ENCODE results near the gene CALCB.
"Not testable (repeated sequence)": the region's sequence is repeated elsewhere in the genome, so short reads cannot be mapped to it uniquely, and the experiment has no call there.

Gene CALCB, protein sequence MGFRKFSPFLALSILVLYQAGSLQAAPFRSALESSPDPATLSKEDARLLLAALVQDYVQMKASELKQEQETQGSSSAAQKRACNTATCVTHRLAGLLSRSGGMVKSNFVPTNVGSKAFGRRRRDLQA

DNA sequence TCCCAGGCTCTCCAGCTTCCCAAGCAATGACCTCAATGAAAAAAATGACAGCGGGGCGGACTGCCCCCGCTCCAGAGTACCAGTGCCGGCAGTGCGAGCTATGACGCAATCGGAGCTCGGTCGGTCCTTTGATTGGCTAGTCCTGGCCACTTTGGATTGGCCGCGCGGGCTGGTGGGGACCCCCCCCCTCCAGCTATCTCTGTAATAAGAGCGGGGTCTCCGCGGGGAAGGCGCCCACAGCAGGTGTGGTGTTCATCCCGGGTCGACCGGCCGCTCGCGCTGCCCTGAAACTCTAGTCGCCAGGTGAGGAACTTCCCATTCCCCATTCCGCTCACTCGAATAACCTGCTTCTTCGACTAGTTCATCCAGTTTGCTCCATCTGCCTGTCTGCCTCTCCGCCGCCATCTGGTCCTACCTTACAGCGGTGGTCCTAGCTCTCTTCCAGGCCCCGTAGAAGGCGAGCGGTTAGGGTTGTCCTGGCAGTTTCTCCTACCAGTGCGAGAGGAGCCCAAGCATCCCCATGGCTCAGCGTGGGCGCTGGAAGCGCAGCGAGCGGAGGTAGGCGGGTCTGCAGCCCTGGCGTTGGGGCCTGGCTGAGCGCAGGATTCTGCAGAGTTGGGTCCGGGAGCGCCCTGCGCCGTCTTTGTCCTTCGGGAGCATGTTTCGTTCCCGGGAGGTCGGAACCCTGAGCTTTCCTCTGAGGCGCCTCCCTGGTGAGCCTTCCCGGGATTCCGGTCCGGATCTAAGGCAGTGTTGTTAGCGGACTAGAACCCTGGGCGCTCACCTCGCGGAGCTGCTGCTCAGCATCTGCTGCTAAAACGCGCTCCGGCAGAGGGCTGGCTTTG is at the start of gene CALCB:
Gene CALCB (plus strand): TSS at position 233 of the 845 bp plus-strand sequence. CDS start 1,126 bp downstream, outside the sequence.
- DNase-seq = no peak

DNA sequence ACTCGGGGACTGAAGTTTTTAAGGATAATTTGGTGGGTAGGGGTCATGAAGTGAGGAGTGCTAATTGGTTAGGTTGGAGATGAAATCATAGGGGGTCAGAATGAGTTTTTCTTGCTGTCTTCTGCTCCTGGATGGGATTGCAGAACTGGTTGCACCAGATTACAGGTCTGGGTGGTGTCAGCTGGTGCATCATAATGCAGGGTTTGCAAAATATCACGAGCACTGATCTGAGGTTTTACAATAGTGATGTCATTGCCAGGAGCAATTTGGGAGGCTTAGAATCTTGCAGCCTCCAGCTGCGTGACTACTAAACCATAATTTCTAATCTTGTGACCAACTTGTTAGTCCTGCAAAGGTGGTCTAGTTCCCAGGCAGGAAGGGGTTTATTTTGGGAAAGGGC is 46.4 kb upstream of the CALCB start:
- DNase-seq = no peak

DNA sequence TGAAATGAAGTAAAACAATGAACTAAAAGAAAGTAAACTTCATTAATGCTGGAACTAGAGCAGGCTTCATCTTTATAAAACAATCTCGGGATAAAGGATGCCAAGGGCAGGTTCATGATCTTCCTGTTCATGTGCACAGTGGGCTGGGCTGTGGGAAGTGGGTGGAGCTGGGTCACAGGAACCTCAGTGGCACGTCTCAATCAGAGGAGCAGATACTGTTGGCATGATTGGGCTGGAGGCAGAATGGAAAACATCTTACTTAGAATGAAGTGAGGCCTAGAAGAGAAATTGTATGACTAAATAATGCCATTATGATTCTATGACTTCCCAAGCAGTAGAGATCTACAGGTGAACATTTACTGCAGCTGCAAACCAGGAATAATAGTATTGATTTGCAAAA is 45.4 kb upstream of the CALCB start:
- no peak for DNase-seq

DNA sequence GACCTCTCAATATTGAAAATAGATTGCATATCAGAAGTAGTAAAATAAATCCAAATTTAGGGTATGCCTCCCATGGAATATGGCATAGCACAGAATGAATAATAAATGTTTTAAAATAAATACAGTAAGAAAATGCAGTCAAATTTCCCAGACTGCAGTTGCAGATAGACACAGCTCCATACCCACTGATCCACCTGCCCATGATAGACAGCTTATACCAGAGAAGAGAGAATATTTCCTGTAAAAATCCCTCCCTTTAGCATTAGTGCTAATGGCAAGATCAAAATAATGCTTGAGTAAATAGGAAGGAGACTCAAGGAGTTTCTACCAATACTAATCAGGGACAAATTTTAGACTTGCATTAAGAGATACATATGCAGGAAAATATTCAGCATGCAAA is 45.0 kb upstream of the CALCB start:
- no peak for DNase-seq

DNA sequence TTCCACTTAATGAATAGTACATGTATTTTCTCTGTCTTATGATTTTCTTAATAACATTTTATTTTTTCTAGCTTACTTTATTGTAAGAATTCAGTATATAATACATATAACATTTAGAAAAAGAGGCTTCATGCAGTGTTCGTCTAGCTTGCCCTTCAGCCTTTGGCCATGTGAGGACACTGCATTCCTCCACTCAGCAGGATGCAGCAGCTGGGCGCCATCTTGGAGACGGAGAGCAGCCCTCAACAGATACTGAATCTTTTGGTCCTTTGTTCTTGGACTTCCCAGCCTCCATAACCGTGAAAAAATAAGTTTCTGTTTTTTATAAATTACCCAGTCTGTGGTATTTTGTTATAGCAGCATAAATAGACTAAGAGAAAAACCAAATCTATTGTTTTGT is 41.4 kb upstream of the CALCB start:
- DNase-seq = not testable (repeated sequence)

DNA sequence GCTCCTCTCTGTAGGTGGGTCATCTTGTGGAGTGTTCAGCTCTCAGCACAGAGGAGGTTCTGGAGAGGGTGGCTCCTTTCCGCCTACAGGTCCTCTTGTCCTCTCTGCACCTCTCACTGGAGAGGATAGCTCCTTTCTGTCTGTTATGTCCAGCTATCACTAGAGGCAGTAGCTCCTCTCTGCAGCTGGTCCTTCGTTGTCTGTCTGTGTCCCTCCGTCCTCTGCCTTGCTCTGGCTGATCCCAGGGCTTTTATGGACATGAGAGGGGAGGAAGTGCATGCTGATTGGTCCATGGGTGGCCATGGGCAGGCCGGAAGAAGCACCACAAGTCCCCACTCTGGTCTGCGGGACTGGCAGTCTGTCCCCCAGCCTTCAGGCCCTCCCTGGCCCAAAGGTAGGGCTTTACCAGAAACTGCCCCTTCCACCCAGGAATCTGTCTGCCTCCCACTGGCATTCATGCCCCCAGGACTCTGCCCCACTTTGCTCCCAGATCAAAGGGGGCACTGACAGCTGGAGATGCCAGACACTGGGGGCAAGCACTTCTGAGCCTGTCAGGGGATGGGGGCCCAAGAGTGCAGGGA is 38.6 kb upstream of the CALCB start:
- DNase-seq = no peak

DNA sequence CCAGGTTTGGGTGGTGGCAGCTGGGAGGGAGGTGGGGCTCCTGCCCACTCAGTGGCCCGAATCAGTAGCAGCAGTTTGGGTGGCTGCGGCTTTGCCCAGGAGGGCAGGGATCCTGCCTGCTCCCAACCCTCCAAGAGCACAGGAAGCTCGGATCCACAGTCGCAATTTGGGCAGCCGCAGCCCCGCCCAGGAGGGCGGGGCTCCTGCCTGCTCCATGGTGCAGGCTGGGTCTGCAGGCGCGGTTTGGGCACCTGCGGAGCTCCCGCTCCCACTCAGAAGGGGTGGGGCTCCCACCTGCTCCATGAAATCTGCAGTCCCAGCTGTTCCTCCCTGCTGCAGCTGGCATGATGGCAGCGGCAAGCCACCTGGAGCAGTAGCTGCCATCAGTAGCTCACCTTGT is 38.1 kb upstream of the CALCB start:
- DNase-seq = no peak

DNA sequence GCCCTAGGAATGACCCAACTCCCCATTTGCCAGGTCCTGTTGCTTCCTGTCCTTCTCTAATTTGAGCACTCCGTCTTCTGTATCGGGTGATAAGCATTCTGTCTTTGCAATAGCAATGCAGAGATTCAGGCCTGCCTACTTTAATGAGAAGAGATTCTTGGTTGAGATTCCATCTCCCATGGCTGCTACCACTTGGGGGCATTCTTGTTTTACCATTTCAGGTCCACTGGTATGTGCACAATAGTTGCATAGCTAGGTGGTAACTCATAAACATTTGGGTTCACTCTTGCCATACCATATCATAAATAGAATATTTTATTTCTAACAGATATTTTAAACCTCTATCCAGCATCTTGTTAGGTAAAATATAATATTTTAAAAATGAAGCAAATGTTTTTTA is 34.4 kb upstream of the CALCB start:
- DNase-seq = peak; percentile 10

DNA sequence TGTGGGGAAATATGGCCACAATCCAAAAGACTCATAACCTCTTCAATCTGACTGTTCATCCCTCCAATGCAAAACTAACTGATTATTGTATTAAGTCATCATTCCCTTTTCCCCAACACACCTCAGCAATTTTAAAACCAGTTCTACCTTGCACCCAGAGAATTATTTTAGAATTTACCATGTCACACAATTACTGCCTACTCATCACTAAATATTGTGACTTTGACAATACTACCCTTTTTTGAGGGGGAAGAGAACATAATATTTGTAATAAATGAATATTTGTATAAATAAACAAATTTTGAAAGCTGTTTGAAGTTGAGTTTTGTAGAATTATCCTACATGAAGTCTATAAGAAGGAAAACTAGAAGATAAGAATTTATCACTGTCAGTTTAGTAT is 28.2 kb upstream of the CALCB start:
- no peak for DNase-seq

DNA sequence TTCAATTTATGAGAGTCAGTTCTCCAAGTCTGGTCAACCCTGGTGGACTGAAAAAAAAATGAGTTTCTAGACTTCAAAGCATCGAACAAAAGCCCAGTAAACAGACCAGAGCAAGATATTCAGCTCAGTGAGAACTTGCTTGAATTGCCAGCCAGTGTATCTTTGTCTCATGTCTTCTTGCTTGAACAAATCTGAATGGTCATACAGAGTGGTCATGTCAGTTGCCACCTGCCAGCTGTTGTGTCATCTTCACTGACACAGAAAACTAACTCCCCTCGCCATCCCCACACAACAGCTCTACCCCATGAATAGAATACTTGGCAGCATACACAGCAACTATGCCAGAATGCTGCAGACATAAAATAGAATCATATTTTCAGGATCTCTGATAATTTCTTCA is 27.5 kb upstream of the CALCB start:
- no peak for DNase-seq

DNA sequence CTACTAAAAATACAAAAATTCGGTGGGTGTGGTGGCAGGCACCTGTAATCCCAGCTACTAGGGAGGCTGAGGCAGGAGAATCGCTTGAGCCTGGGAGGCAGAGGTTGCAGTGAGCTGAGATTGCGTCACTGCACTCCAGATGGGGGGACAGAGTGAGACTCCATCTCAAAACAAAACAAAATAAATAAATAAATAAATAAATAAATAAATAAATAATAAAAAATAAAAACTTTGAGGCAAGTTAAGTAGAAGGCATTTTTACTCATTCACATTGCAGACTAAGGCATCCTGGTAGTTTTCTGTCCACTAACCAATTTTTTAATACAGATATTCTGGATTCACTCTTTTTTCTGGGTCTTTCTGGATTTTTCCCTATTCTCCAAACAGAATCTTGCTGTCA is 26.7 kb upstream of the CALCB start:
- DNase-seq = not testable (repeated sequence)

DNA sequence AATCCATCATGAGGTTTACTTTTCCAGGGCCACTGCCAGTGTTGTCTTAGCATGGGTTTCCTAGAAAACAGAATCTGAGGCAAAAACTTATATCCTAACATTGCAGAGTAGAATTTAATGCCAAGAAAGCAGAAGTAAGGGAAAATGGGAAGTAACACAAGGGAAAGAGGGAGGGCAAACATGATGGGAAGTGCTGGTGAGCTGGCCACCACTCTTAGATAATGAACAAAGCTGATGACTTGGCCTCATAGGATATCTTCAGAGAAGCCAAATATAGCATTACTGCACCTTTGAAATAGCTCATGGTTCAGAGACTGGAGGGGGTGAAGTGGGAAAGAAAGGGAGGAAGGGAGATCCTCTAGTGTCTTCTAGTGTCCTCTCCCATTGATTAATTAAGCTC is 24.8 kb upstream of the CALCB start:
- DNase-seq = no peak

DNA sequence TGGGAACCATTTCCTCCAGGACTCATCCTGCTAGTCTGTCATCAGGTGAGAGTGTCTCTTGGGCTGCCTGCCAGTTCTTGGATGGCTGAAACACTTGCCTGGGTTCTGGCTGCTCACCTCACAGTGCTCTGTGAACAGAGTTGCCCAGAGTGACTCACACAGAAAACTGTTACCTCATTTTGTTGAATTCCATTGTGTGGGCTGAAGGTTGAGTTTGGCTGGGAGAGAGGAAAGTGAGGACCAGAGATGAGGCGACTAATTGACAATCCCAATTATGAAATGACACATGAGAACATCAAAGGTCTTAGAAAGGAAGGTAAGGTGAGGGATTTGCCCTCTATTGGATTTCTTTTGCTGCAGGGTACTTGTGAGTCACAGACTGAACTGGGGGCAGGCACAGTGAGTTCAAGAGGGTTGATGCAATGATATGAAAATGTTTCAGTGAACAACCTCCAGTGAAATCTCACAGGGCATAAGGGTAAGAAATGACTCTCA is 20.2 kb upstream of the CALCB start:
- DNase-seq = peak; percentile 46

DNA sequence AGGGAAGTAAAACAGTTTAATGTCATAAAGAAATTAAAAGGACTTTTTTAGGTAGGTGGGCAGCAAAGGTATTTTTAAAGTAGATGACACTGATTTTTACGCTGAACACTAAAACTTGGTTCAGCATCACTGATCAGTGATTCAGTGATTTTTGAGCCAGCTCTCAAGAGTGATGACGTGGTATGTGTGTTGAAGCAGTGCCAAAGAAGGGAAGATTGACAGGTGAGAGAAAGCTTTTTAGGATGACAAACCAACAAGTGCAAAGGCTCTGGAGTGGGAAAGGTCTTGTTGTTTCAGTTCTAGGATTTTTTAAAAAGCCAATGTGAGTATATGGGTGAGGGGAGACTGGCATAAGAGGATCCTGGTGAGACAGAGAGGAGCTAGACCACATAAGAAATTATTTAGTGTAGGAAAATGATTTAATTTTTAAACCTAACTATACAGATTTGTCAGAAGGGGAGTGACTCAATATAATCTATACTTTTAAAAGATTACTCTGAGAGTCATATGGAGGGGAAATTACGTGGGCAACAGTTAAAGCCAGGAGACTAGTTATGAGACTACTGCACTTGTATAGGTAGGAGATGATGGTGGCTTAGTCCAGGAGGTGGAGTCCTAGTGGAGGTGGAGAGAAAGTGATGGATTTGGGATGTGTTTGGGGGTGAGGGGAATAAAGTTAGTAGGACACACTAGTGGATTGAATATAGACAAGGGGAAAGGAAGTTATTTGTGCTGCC is 17.6 kb upstream of the CALCB start:
- DNase-seq = no peak

DNA sequence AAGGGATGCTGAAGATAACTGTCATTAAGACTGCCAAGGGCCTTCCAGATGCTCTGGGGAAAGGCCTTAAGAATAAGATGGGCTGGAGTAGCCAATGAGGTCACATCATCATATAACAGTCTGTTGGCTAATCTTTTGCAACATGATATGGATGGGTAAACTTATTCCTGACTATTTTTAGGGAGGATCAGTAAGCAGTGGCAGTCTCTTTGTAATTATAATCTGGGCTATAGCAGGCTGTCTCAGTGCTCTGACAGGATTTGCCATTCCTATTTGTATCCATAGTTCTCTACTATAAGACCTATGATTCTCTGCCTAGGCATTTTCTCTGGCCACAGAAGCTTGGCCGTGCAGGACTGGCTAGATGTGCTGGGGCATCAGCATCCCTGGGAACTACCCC is 16.1 kb upstream of the CALCB start:
- DNase-seq = no peak

DNA sequence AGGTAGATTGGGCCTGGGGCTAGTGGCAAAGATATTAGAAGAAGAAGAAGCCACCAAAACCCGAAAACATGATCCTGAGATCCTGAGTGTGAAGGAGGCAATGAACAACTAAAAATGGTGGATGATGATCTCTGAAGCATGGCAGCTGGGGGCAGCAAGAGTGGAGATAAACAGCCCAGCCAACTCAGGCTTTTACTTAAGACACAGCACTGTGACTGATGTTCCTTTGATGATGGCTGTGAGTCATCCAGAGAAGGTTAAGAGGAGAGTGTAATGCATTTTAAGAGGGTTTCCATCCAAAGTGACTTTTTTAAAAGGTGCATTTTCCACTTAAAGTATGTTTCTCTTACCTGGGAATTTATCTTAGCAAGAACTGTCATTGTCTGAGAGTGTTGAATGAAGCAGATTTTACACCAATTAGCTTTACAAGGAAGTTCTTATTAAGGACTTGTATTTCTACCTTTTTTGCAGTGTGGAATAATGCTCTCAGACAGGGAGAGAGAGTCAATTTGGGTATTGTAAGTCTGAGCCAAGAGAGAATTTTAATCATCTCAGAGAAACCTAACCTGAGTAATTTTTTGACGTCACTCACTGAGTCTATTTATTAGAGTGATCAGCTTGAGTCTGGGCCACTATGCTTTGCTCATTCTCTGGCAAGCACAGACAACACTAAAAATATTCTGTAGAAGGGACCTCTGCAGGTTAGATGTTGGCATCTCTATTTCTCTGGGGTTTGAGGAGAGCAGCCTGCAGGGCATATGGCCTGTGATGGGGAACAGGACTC is 14.1 kb upstream of the CALCB start:
- no peak for DNase-seq

DNA sequence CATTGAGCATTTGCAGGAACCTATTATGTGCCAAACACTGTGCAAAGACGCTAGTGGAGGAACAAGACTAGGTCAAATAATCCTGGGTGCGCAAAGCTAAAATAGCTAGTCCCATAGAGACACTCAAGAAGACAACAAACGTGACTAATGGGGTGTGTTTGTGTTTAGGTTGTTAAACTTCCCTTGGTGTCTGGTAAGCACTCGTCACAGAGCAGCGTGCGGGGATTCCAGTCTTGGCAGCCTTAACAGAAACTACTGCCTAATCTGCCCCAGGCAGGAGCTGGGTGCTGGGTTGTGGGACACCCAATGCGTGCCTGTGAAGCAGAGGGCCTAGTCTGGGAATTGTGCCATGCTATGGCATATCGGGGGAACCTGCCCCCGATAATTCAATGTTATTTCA is 10.8 kb upstream of the CALCB start:
- no peak for DNase-seq

DNA sequence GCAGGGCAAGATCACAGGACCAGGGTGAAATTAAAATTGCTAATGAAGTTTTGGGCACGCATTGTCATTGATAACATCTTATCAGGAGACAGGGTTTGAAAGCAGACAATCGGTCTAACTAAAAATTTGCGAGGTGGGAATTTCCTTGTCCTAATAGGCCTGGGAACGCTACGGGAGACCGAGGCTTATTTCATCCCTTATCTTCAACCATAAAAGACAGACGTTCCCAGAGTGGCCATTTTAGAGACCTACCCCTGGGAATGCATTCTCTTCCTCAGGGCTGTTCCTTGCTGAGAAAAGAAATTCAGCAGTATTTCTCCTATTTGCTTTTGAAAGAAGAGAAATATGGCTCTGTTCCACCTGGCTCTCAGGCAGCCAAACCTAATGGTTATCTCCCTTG is 3.6 kb upstream of the CALCB start:
- not testable (repeated sequence) for DNase-seq

DNA sequence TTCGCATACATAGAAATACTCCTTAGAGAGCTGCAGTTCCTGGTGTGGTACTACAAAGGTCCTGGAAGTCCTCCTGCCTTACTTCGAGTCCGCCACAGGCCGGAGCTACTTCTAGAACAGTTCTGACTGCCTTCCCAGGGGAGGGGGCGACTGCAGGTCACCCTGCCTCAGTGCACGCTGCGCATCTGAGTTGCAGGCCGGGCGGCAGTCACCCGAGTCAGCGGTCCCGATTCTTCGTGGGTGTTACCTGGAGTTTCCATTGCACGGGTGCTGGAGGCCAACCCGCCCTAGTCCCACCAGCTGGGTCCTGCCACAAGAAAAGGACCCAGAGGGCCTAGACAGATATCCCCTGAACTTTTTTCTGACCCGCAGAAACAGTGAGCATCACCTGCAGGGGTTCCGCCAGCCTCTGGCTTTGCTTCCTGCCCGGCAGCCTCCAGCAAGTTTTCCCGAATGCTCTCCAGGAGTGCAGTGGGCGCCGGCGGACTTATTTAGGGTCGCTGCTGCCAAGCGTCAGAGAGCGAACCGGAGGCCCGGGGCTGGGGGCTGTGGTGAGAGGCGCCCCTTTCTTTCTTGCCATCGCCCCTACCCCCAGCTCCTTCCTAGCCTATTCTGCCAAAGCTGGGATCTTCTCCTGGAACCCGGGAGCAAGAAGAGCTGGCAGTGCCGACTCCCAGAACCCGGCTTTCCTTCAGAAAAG is 1.7 kb upstream of the CALCB start:
- DNase-seq = no peak

DNA sequence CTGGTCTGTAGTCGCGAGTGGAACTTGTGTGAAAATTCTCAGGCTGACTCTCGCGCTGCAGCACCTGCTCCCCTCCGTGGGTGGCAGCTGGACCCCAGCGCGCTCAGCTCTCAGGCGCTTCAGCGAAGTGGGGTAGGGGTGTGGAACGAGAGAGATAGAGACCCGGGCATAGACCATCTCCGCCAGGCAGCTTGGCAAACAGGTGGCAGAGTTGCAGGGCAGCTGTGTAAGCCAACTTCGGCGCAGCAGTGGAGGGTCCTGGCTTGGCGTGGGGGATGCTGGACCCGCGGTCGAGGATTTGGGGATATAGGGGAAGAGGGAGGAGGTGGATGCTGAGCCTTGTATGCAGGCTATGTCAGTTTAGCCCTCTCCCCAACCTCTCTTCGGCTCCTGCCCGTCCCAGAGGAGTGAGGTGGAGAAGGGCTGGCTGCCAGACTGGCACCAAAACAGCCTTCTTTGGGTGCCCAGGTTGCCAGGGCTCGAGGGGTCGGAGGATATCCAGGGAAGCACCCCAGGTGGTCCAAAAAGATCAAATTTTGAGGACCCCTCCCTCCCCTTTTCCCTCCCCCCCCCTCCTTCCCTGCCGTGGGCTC is 746 bp upstream of the CALCB start:
- DNase-seq = no peak

Measured in activated CD4-positive, alpha-beta T cell treated with anti-CD3 and anti-CD28 coated beads, Interleukin-2, amount 50 U/mL, for 16 hours (primary cell).